Activated naive CD4-positive, alpha-beta T cell treated with Interleukin-2 at 50 U/mL for 16 hours (primary cell): ENCODE results near the gene SEMA3D.

Source experiments
- DNase-seq: peaks from one replicate; pipeline ENCODE4 v3.0.0-alpha.2; 2020

SEMA3D gene

GRCh38 chr7:85183296-85183695, 3.6 kb downstream of the SEMA3D start:
- no peak for DNase-seq

GRCh38 chr7:85178531-85179298, 8.1 kb downstream of the SEMA3D start:
- DNase-seq: no peak

- no peak for DNase-seq
Measured at GRCh38 chr7:85177316-85177715, 9.5 kb downstream of the SEMA3D start.

- no peak for DNase-seq
Measured at GRCh38 chr7:85176197-85176596, 10.7 kb downstream of the SEMA3D start.

- DNase-seq: no peak
Measured at GRCh38 chr7:85175217-85175616, 11.6 kb downstream of the SEMA3D start.

- no peak for DNase-seq
Measured at GRCh38 chr7:85172530-85172941, 14.3 kb downstream of the SEMA3D start.

- DNase-seq: no peak
Measured at GRCh38 chr7:85167636-85168035, 19.2 kb downstream of the SEMA3D start.

GRCh38 chr7:85165263-85165662, 21.6 kb downstream of the SEMA3D start:
- no peak for DNase-seq

- DNase-seq: no peak
Measured at GRCh38 chr7:85164376-85164775, 22.5 kb downstream of the SEMA3D start.

- no peak for DNase-seq
Measured at GRCh38 chr7:85162721-85163120, 24.1 kb downstream of the SEMA3D start.

- no peak for DNase-seq
Measured at GRCh38 chr7:85160223-85160622, 26.6 kb downstream of the SEMA3D start.

GRCh38 chr7:85159003-85159402, 27.9 kb downstream of the SEMA3D start:
- no peak for DNase-seq

GRCh38 chr7:85156661-85157208, 30.1 kb downstream of the SEMA3D start:
- DNase-seq: no peak

- no peak for DNase-seq
Measured at GRCh38 chr7:85154282-85154937, 32.4 kb downstream of the SEMA3D start.

GRCh38 chr7:85153715-85154114, 33.1 kb downstream of the SEMA3D start:
- DNase-seq: no peak

- DNase-seq: no peak
Measured at GRCh38 chr7:85150624-85151023, 36.2 kb downstream of the SEMA3D start.

GRCh38 chr7:85144771-85145170, 42.1 kb downstream of the SEMA3D start:
- DNase-seq: no peak

GRCh38 chr7:85135977-85136376, 50.9 kb downstream of the SEMA3D start:
- no peak for DNase-seq

GRCh38 chr7:85133560-85133959, 53.3 kb downstream of the SEMA3D start:
- DNase-seq: no peak

GRCh38 chr7:85133006-85133405, 53.9 kb downstream of the SEMA3D start:
- DNase-seq: no peak

- DNase-seq: no peak
Measured at GRCh38 chr7:85130702-85131101, 56.2 kb downstream of the SEMA3D start.

- DNase-seq: no peak
Measured at GRCh38 chr7:85126383-85126782, 60.5 kb downstream of the SEMA3D start.

- DNase-seq: no peak
Measured at GRCh38 chr7:85125651-85126131, 61.2 kb downstream of the SEMA3D start.

GRCh38 chr7:85125176-85125575, 61.7 kb downstream of the SEMA3D start:
- no peak for DNase-seq
